Embryonic facial prominence (tissue), 1 donor: ENCODE measurements around the gene AHCYL2.
"Not testable (repeated sequence)": the region's sequence is repeated elsewhere in the genome, so short reads cannot be mapped to it uniquely, and the experiment has no call there.

Source experiments
- DNase-seq: peaks from one replicate; pipeline ENCODE4 v3.0.0-alpha.2; 2016; ENCODE audit errors: extremely low spot score

The AHCYL2 gene

DNA sequence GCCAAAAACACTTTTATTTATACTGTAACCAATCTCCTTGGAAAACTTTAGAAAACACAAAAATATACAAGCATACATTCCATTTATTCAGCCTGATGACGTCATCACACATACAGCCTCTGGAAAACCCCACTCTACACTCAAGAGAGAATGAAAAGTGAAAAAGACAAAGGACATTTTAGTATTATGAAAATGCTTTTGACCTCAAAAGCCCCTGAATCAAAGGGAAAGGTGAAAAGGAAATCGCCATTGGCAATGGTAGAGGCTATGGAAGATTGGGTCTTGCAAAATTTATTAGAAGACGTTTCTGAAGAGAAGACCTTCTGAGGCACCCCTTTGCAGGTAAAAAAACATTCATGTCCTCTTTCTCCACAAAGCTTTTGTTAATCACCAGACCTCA is 126.5 kb downstream of the AHCYL2 start:
- no peak for DNase-seq

DNA sequence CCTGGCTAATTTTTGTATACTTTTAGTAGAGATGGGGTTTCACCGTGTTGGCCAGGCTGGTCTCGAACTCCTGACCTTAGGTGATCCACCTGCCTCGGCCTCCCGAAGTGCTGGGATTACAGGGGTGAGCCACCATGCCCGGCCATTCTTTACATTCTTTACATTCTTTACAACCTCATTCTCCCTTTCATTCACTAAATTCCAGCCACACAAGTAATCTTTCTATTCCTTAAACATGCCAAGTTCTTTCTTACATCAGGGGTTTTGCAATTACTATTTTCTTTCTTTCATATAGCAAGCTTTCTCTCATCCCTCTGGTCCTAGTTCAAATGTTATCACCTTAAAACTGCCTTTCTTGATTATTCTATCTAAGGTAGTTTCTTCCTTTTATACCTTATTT is 128.3 kb downstream of the AHCYL2 start:
- not testable (repeated sequence) for DNase-seq

DNA sequence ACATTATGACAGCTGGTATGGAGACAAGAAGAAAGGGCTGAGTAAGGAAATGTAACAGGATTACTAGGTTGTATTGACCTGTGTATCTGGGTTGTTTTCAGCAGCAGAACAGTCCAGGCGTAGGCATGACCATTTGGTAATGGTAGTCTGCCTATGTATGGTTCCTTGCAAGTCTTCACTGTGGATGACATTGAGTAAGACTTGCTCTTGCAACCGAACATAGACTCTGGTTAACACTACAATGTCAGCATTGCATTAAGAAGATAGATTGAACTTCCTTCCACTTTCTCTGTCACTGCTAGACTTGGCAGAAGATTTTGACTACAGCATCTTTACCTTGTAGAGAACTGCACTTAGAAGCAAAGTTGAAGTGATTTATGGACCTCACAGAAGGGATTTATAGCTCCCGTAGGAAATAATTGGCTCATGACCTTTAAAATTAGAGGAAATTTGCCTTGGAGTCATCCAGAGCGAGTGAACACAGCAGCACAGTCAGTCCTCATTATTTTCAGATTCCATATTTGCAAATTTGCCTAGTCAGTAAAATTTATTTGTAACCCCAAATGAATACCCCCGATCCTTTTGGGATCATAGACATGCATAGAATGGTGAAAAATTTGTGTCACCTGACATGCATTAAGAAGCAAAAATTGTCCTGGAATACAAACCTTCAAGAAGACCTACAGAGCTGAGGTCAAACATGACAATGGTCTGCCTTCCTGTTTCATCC is 129.8 kb downstream of the AHCYL2 start:
- DNase-seq: no peak

DNA sequence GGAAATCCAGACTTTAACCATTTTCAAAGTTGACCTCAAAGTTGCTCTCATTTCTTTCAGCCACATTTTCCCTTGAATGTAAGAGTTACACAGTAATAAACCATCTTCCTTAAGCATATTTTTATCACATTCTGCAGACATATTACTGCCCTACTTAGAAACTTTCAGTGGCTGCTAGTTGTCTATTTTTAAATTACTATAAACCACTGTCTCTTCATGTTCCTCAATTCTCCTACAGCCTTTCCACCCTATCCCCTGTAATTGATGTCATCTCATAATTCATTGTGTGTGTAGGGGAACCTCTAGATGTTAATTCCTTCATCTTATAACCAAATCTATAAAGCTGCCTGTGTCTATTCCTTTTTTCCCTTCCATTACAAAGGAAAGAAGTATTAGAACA is 131.3 kb downstream of the AHCYL2 start:
- DNase-seq: no peak

DNA sequence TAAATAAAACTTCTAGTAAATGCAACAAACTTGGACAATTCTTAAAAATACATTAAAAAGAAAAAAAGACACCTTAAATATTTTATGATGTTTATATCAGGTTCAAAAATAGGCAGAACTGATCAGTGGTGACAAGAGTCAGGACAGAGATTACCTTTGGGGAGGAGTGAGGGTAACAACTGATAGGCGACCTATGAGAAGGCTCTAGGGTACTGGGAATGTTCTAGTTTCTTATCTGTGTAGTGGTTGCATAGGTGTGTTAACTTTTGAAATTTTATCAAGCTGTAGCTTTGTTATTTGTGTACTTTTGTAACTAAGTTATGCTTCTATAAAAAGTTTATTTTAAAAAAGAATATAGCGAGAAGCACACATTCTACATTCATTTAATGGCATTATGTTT is 134.3 kb downstream of the AHCYL2 start:
- DNase-seq: no peak

DNA sequence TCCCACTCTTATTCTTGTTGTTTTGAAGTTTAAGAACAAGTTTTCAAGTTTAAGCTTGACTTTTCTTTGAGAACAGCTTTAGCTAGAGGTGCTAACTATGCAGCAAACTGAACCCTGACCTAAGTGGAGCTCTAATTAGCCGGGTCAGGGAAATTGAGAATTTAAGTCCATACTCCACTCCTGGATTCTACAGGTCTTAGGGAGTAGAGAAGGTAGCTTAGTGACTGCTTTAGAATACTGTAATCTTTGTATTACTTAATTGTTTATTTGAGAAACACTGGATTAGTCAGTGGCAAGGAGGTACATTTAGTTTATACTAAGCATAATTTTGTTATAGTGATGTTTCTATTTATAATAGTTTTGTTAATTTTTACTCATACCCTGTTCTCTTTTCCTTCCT is 134.8 kb downstream of the AHCYL2 start:
- DNase-seq: no peak

DNA sequence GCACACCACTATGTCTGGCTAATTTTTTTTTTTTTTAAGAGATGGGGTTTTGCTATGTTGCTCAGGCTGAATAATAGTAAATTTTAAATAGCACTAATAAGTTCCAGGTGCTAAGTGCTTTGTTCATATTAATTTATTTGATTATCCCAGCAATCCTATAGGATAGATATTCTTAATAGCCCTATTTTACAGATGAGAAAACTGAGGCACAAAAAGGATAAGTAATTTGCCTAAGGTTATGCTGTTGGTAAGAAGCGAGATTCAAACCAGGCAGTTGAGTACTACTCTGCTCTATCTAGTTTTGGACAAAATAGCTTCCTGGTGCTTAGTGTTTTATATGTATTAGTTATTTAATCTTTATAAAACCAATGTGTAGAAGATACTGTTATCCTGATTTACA is 136.9 kb downstream of the AHCYL2 start:
- DNase-seq: no peak

DNA sequence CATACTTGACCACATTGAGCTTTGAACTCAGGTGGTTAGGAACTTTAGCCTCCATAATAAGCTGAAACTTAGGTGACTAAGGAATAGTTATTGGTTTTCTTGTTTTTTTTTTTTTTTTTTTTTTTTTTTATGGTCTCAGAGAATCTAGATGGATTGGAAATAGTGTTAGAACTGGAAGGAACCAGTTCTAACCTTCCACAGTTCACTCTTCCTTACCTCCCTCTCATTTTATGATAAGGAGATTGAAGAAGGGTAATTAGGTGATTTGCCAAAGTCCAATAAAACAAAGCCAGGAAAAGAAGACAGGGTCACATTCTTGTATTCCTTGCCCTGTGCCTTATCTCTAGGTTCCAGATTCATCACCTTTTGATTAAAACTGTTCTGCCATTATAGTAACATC is 137.7 kb downstream of the AHCYL2 start:
- DNase-seq: no peak

DNA sequence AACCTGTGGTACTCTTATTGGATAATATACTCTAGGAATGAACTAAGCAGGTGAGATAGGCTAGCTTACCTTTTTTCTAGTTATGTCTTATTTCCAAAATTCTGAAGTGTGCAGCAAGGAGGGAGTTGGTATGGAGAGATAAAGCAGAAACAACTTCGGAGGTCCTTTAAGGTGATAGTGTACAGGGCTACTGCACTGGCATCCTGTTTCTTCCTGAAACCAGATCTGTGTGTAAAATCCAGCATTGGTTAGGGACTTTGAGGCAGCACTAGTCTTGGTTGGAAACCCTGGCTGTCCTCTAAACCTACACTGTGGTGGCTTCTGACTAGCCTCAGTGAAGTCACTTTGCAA is 142.5 kb downstream of the AHCYL2 start:
- no peak for DNase-seq

DNA sequence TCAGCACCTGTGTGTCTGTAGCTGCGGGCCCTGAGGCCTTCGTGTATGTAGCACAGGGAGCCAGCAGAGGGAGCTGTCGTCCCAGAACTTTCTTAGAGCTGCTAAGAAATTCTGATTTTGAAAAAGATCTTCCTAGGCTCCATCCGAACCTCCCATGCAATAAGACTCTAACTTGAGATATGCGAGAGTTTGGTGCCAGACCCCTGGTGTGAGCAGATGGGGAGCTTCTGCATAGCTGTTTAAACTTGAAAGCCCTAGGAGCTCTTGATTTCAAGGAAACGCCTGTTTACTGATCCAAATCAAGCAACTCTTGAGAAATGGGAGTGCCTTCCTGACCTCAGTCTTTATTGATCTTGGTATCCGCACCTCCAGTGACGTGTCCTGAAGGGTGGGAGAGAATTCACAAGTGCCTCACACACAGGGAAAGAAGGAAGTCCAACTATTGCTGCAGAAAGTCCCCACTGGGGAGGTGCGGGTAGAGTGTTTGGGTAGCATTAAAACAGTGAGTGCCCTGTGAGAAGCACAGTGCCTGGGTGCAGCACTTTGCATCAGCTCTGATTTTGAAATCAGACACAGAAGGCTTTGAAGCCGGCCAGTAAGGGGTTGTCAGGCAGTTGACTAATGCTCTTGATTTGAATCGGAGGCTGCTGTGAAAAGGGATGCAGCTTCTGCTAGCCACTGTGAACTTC is 143.0 kb downstream of the AHCYL2 start:
- peak; percentile 56 for DNase-seq

DNA sequence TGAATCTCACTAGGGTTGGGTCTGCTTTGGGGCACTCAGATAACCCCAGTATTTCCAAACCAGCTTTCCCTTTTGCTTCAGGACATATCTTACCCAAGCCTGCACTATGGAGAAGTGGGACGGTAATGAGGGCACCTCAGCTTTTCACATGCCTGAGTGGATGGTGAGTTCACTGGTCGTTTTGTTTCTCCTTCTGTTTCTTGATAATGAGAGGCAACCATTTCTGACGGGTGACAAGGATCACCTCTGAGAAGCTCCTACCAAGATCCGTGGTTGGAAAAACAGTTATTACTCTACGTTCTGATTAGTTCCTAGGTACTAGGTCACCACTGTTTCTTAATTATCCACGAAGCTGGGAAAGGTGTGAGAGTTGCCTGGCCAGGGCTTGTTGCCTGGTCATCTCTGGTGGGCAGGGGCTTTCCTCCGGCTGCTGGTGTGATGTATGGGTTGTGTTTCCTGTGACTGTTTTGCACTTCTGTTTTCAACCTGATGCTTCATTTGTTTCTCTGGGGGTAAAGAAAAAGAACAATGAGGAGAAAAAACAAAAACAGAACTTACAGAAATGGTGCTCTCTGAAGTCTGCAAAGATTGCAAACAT is 143.7 kb downstream of the AHCYL2 start:
- no peak for DNase-seq

DNA sequence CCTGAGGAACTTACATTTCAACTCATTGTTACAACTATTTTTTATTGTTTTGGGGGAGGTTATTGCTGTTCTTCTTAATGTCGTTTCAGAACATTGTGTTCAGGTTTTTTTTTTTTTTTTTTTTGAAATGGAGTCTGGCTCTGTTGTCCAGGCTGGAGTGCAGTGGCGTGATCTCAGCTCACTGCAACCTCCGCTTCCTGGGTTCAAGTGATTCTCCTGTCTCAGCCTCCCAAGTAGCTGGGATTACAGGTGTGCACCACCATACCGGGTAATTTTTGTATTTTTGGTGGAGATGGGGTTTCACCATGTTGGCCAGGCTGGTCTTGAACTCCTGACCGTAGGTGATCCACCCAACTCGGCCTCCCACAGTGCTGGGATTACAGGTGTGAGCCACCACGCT is 144.6 kb downstream of the AHCYL2 start:
- DNase-seq: not testable (repeated sequence)

DNA sequence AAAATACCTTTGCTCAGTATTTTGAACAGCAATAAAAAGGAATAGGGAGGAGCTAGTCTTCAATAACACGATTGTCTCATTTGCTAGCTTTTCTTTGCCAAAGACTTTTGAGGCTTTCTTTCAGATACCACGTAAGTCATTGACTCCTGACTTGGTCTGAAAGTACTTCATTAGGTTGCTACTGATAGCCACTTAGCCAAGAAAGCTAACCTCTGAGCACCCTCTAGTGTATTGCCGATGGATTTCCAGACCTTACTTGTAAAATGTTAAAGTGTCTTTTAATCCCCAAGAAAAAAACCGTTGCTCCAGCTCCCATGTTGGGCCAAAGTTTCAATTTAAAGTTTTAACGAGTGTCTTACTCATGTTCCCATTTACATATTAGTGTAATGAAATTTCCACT is 146.0 kb downstream of the AHCYL2 start:
- no peak for DNase-seq

DNA sequence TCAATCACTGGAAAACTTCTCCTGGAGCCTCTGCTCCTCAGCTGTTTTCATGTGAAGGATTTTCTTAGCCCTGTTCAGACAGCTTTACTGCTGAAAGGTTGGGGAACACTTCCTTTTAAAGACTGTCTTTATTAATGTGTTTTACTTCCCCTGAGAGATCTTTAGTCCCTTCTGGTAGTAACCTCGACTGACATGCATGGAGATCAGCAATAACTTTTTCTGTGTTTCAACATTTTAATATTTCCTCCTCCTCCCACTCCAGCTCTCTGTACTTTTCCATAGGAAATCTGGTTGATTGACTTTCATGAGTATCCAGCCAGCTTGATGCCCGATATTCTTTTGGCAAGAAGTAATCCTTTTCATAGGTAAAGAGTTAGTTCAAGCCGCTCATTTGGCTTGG is 146.7 kb downstream of the AHCYL2 start:
- no peak for DNase-seq

DNA sequence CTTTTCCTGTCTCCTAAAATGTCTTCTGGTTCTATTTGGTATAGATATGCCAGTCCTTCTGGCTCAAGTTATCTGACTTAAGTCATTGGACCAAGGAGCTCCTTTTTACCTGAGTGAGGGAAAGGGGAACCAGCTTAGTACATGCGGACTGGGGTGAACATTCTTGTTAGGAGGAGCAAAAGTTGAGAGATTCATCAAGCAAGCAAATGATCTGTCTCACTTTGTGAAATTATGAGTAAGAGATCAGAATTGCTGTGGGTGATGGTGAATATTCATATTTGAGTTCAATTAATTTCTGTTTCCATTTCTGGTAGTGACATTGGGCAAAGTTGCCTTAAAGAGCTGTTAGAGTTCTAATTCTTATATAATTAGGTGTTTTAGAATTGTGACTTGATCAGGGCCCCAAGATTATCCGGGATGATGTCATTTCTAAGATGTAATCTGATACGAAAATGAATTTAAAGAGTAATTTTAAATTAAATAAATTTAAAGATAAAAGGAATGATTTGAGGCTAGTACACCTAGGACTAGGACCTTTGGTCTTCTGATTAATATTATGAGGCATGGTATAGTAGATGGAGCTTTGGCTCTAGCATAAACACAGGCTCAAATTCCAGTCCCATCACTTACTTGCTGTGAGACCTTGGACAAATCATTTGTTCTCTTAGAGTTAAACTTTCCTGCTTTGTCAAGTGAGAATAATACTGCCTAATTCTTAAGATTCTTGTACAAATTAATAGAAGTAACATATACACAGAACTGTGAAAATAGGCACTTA is 149.0 kb downstream of the AHCYL2 start:
- DNase-seq: no peak

DNA sequence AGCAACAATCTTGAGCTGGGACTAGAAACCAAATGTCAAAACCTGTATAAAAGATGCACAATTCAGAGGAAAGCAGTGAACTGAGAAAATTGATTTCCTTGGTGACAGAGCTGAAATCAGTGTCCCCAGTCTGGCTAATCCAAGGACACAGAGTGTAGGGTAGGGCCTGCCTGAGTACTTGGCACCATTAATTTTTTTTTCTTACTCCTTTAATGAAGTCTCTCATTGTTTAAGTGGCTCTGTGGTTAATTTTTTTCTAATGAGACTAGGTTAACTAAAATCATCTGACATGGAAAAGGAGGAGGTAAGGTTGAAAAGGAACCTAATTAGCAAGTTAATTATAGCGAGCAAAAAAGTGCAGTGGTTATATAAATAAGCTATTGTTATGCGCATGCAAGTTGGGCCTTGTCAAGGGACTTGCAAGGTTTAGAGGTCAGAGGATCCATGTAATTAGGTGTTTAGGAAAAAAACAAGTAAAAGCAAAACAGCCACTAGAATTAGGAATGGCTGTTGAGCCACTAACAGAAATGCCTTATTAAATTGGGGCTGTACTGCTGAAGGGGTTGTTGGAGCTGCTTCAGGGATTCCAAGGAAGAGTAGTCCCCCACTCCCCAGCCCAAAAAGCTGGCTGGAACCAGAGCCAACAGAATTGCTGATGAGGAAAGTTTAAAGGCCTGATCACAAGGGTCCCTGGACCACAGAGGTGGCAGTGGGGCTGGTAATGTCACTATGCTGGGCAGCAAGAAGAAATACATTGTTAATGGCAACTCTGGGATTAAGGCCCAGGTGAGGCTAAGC is 150.5 kb downstream of the AHCYL2 start:
- DNase-seq: no peak

DNA sequence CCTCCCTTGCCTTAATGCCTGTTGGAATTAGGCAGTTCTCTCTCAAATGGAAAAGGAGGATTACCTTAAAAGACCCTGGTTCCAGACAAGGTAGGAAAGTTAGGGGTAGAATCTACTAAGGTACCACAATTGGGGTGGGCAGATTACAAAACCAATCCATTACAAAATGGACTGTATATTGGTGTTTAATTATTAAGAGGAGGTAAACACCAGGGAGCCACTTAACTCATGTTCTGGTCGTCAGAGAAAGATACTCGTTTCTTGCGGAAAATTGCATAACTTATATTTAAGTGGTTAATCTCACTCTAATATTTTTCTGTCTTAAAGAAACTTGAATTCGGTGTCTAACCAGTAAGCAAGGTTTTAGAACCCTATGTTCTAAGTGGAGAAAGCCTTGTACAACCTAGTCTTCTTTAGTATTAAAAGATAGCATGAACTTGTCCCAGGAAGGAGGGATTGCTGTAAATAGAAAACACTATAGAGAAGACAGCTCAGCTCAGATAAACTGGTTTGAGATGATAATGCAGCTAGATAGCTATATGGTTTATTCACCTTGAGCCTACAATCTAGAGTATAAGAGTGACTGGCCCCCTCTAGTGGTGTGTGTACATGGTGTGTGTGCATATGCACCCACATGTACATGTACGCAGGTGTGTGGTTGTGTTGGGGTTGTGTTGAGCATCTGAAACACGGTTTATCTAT is 151.4 kb downstream of the AHCYL2 start:
- DNase-seq: no peak

DNA sequence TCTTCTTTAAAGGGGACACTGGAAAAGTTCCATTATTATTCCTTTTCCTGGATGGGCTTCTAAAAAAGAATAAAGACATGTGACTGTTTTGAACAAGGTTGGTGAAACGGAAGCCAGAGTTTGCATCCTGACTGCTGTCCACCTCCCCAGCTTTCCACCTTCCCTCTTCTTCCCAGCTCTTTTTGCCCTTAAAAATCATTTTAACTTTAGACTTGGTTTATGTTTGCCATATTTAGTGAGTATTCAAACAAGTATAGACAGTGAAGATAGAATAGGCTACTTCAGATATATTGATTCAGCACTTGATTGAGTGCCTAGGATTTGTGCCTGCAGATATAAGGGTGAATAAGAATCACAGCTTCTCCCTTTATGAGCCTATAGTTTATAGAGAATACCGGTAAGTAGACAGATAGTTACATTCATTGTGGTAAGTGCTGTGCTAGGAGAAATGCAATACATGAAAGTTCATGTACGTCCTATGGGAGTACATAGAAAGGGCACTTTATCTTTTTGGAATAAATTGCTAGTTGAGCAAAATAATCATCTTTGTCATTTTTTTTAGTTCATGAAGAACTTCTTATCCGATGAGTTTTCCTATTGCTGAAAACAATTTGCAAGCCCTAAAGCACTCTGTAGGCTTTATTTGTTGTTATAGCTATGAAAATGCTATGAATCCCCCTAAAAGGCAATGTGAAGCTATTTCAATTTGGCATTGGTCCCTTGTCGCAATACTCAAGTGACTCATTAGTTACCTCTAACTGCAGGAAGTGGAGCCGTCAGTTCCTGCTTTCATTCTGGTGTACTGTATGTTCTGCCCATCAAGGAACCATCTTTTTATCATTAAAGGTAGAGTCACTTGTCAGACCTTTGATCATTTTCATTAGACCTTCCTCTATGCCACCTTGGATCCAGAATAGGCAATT is 152.2 kb downstream of the AHCYL2 start:
- no peak for DNase-seq

DNA sequence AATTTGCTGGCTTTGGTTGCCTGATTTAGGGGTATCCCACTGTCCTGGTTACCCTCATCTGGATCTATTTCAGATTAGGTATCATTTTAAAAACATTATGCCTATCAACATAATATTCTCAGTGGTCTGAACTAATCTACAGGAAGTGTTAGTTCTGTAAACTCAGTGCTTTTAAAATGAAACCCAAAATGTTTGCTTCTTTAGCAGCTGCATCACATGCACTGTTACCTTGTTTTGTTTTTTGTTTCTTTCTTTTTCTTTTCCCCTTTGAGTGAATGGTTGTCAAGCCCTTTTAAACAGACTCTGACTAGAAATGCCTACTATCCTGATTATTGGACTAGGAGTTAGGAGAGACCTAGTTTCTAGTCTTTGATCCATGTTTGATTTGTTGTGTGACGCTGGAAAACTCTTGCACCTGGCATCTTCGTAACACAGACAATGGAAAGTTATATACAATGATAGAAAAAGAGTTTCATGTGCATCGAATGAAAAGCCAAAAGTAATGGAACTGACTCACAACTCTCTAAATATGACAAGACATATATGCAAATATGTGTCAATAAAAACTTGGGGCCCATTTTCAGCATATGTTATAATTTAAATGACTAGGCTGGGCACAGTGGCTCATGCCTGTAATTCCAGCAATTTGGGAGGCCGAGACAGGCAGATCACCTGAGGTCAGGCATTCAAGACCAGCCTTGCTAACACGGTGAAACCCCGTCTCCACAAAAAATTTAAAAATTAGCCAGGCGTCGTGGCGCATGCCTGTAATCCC is 157.1 kb downstream of the AHCYL2 start:
- no peak for DNase-seq
